HG02759 (cell line): ENCODE results near the gene GLB1L2.
"Not testable (repeated sequence)": the region's sequence is repeated elsewhere in the genome, so short reads cannot be mapped to it uniquely, and the experiment has no call there.

Experiments used
- ATAC-seq: cut with Tn5 transposase; IDR thresholded peaks from one replicate; pipeline ENCODE4 v1.9.1; 2021; ENCODE audit warnings: mild to moderate bottlenecking, moderate library complexity; ENCODE audit not compliant: unreplicated experiment

Gene GLB1L2

GRCh38 chr11:134331354-134332188 is at the start of gene GLB1L2:
Gene GLB1L2, plus strand, starts transcription at chr11:134331988. Its CDS starts 74 bp downstream, at chr11:134332062.
- ATAC-seq = peak; percentile 94

GRCh38 chr11:134282121-134283045 is 49.4 kb upstream of the GLB1L2 start:
- no peak for ATAC-seq

GRCh38 chr11:134283461-134284230 is 48.1 kb upstream of the GLB1L2 start:
- no peak for ATAC-seq

- ATAC-seq = not testable (repeated sequence)
Measured at GRCh38 chr11:134284349-134284748, 47.4 kb upstream of the GLB1L2 start.

- ATAC-seq = no peak
Measured at GRCh38 chr11:134287561-134287960, 44.2 kb upstream of the GLB1L2 start.

GRCh38 chr11:134288486-134288885 is 43.3 kb upstream of the GLB1L2 start:
- no peak for ATAC-seq

- ATAC-seq = no peak
Measured at GRCh38 chr11:134289167-134289566, 42.6 kb upstream of the GLB1L2 start.

GRCh38 chr11:134289789-134290188 is 42.0 kb upstream of the GLB1L2 start:
- no peak for ATAC-seq

GRCh38 chr11:134290646-134291045 is 41.1 kb upstream of the GLB1L2 start:
- no peak for ATAC-seq

GRCh38 chr11:134291196-134291595 is 40.6 kb upstream of the GLB1L2 start:
- ATAC-seq = no peak

- no peak for ATAC-seq
Measured at GRCh38 chr11:134292661-134293060, 39.1 kb upstream of the GLB1L2 start.

- ATAC-seq = no peak
Measured at GRCh38 chr11:134293119-134294113, 38.4 kb upstream of the GLB1L2 start.

- no peak for ATAC-seq
Measured at GRCh38 chr11:134294664-134295063, 37.1 kb upstream of the GLB1L2 start.

- no peak for ATAC-seq
Measured at GRCh38 chr11:134312223-134312622, 19.6 kb upstream of the GLB1L2 start.

GRCh38 chr11:134312807-134313206 is 19.0 kb upstream of the GLB1L2 start:
- ATAC-seq = no peak

GRCh38 chr11:134313379-134313778 is 18.4 kb upstream of the GLB1L2 start:
- ATAC-seq = no peak

GRCh38 chr11:134313821-134314607 is 17.8 kb upstream of the GLB1L2 start:
- ATAC-seq = no peak

- ATAC-seq = no peak
Measured at GRCh38 chr11:134317103-134317502, 14.7 kb upstream of the GLB1L2 start.

GRCh38 chr11:134321373-134321772 is 10.4 kb upstream of the GLB1L2 start:
- not testable (repeated sequence) for ATAC-seq
